ENCODE data around the gene PLCG2.
"Not testable (repeated sequence)": the region's sequence is repeated elsewhere in the genome, so short reads cannot be mapped to it uniquely, and the experiment has no call there.

PLCG2 gene

GRCh38 chr16:82006036-82006435, 226.9 kb downstream of the PLCG2 start:
- ChIA-PET CTCF (no interaction called here), POLR2A (no interaction called here)
- no peak for TF ChIP-seq ELF4 (IDR thresholded peaks at IDR 0.05)
- TF ChIP-seq TARDBP (IDR thresholded peaks at IDR 0.05) = no peak
- TF ChIP-seq LEF1 (IDR thresholded peaks at IDR 0.05; ENCODE audit: borderline replicate concordance) = no peak
- DNase-seq (ENCODE audit: extremely low spot score) = no peak

- ChIA-PET POLR2A (no interaction called here), CTCF (interaction anchor here (1.1 kb wide), 1 partner anchor 223 kb away, joined by 3 read pairs; no protein-coding TSS in a partner anchor)
- no peak for DNase-seq (ENCODE audit: extremely low spot score)
- TF ChIP-seq ARNT (IDR thresholded peaks at IDR 0.05) (no peak), NFRKB (IDR thresholded peaks at IDR 0.05) (no peak), FOXA1 (IDR thresholded peaks at IDR 0.05) (no peak), PKNOX1 (IDR thresholded peaks at IDR 0.05) (no peak), L3MBTL2 (conservative IDR thresholded peaks at IDR 0.05) (no peak), BHLHE40 (IDR thresholded peaks at IDR 0.05; ENCODE audit: borderline replicate concordance) (no peak), FOXK2 (IDR thresholded peaks at IDR 0.05) (no peak), FOXM1 (IDR thresholded peaks at IDR 0.05; ENCODE audit: borderline replicate concordance) (no peak), HDGF (IDR thresholded peaks at IDR 0.05; ENCODE audit: borderline replicate concordance) (no peak)
Measured at GRCh38 chr16:82007189-82007588, 228.1 kb downstream of the PLCG2 start.

GRCh38 chr16:82008957-82009592, 230.0 kb downstream of the PLCG2 start:
- CTCF ChIA-PET = no interaction called here
- POLR2A ChIA-PET = no interaction called here
- DNase-seq (ENCODE audit: extremely low spot score) = no peak
- no peak for TF ChIP-seq SP1 (IDR thresholded peaks at IDR 0.05)
- no peak for TF ChIP-seq SUZ12 (IDR thresholded peaks at IDR 0.05)
- TF ChIP-seq NFRKB (IDR thresholded peaks at IDR 0.05) = no peak
- TF ChIP-seq FOXM1 (IDR thresholded peaks at IDR 0.05; ENCODE audit: borderline replicate concordance) = no peak
- TF ChIP-seq BHLHE40 (IDR thresholded peaks at IDR 0.05; ENCODE audit: borderline replicate concordance) = no peak

GRCh38 chr16:82009789-82010188, 230.7 kb downstream of the PLCG2 start:
- DNase-seq (ENCODE audit: extremely low spot score); POLR2A ChIA-PET; CTCF ChIA-PET: not testable (repeated sequence)

GRCh38 chr16:82010649-82011048, 231.6 kb downstream of the PLCG2 start:
- POLR2A ChIA-PET = no interaction called here
- CTCF ChIA-PET = no interaction called here
- no peak for DNase-seq (ENCODE audit: extremely low spot score)
- TF ChIP-seq SUZ12 (IDR thresholded peaks at IDR 0.05) = no peak
- TF ChIP-seq PKNOX1 (IDR thresholded peaks at IDR 0.05) = no peak

- DNase-seq (ENCODE audit: extremely low spot score) = no peak
- POLR2A ChIA-PET = no interaction called here
- TF ChIP-seq ZNF384 (IDR thresholded peaks at IDR 0.05) (no peak), SP1 (IDR thresholded peaks at IDR 0.05) (no peak), CTBP1 (IDR thresholded peaks at IDR 0.05; ENCODE audit: borderline replicate concordance) (no peak), ELF4 (IDR thresholded peaks at IDR 0.05) (no peak), HDGF (IDR thresholded peaks at IDR 0.05; ENCODE audit: borderline replicate concordance) (no peak), FOXA1 (IDR thresholded peaks at IDR 0.05) (no peak), PKNOX1 (IDR thresholded peaks at IDR 0.05) (no peak), ARNT (IDR thresholded peaks at IDR 0.05) (no peak), BHLHE40 (IDR thresholded peaks at IDR 0.05; ENCODE audit: borderline replicate concordance) (no peak), FOXK2 (IDR thresholded peaks at IDR 0.05) (no peak), L3MBTL2 (conservative IDR thresholded peaks at IDR 0.05) (no peak), SUZ12 (IDR thresholded peaks at IDR 0.05) (no peak), TARDBP (IDR thresholded peaks at IDR 0.05) (no peak), LEF1 (IDR thresholded peaks at IDR 0.05; ENCODE audit: borderline replicate concordance) (no peak), NFRKB (IDR thresholded peaks at IDR 0.05) (no peak)
- CTCF ChIA-PET = no interaction called here
Measured at GRCh38 chr16:82011199-82011641, 232.1 kb downstream of the PLCG2 start, which contains the start of gene SDR42E1. Gene SDR42E1, minus strand, starts transcription at chr16:82011470. Its CDS starts 10,612 bp downstream, at chr16:82000858.
